OCI-LY7 (cell line): Measurements from ENCODE around the gene IFITM2.

Source experiments
- EZH2phosphoT487 ChIP-seq: fragments of 200-600 bp; sonication (generic); IDR thresholded peaks from 2 replicates; pipeline ENCODE4 v1.6.1; 2018; ENCODE audit warnings: low read depth, borderline replicate concordance, mild to moderate bottlenecking, mixed run types, antibody characterized with exemption, low read length, moderate library complexity, mixed read lengths
- TF ChIP-seq, protein P1 (sequence below): fragments of 200-600 bp; sonication (generic); conservative IDR thresholded peaks from 2 replicates; pipeline ENCODE4 v1.5.1; 2014; ENCODE audit warnings: mild to moderate bottlenecking, antibody characterized with exemption, low read length, moderate library complexity, mixed read lengths

DNA sequence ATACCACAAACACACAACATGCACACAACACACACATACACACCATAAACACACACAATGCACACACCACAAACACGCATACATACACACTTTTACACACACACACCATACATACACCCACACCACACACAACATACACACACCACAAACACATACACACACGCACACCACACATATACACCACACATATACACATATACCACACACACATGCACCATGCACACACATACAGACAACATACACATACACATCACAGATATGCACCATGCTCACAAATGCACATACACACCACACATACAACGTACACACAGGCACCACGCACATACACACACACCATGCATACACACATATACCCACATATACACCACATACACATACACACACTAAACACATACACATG is 50.0 kb downstream of the IFITM2 start:
- TF ChIP-seq, protein P1, sequence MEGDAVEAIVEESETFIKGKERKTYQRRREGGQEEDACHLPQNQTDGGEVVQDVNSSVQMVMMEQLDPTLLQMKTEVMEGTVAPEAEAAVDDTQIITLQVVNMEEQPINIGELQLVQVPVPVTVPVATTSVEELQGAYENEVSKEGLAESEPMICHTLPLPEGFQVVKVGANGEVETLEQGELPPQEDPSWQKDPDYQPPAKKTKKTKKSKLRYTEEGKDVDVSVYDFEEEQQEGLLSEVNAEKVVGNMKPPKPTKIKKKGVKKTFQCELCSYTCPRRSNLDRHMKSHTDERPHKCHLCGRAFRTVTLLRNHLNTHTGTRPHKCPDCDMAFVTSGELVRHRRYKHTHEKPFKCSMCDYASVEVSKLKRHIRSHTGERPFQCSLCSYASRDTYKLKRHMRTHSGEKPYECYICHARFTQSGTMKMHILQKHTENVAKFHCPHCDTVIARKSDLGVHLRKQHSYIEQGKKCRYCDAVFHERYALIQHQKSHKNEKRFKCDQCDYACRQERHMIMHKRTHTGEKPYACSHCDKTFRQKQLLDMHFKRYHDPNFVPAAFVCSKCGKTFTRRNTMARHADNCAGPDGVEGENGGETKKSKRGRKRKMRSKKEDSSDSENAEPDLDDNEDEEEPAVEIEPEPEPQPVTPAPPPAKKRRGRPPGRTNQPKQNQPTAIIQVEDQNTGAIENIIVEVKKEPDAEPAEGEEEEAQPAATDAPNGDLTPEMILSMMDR: no peak
- no peak for TF ChIP-seq EZH2phosphoT487
